DMS153 treated with DMSO at 0.1 percent for 48 hours (cell line): Measurements from ENCODE around the gene IKBKE.
"Not testable (repeated sequence)": the region's sequence is repeated elsewhere in the genome, so short reads cannot be mapped to it uniquely, and the experiment has no call there.

Source experiments
- DNase-seq: peaks from one replicate; lab custom pipeline; 2025; ENCODE audit not compliant: unreplicated experiment; lab: John Stamatoyannopoulos, UW

IKBKE gene

GRCh38 chr1:206472454-206472853 lies 2.2 kb downstream of the IKBKE start:
- no peak for DNase-seq

GRCh38 chr1:206472886-206473285 lies 2.6 kb downstream of the IKBKE start:
- DNase-seq: no peak

GRCh38 chr1:206476058-206476457 lies 5.8 kb downstream of the IKBKE start:
- no peak for DNase-seq

- no peak for DNase-seq
Measured at GRCh38 chr1:206476591-206476990, 6.3 kb downstream of the IKBKE start.

- DNase-seq: no peak
Measured at GRCh38 chr1:206477110-206477509, 6.8 kb downstream of the IKBKE start.

GRCh38 chr1:206477581-206478380 lies 7.5 kb downstream of the IKBKE start:
- DNase-seq: no peak

GRCh38 chr1:206478746-206479145 lies 8.5 kb downstream of the IKBKE start:
- DNase-seq: no peak

GRCh38 chr1:206479183-206480125 lies 9.2 kb downstream of the IKBKE start:
- peak; percentile 67 for DNase-seq

- DNase-seq: no peak
Measured at GRCh38 chr1:206480211-206480610, 9.9 kb downstream of the IKBKE start.

GRCh38 chr1:206482611-206483010 lies 12.3 kb downstream of the IKBKE start:
- peak; percentile 60 for DNase-seq

GRCh38 chr1:206483864-206484263 lies 13.6 kb downstream of the IKBKE start:
- DNase-seq: not testable (repeated sequence)

- no peak for DNase-seq
Measured at GRCh38 chr1:206484901-206485300, 14.6 kb downstream of the IKBKE start.

- DNase-seq: no peak
Measured at GRCh38 chr1:206486995-206487788, 16.9 kb downstream of the IKBKE start.

GRCh38 chr1:206487970-206488369 lies 17.7 kb downstream of the IKBKE start:
- DNase-seq: no peak

GRCh38 chr1:206488466-206488865 lies 18.2 kb downstream of the IKBKE start:
- no peak for DNase-seq

- peak; percentile 81 for DNase-seq
Measured at GRCh38 chr1:206489980-206490770, 19.9 kb downstream of the IKBKE start.

- DNase-seq: no peak
Measured at GRCh38 chr1:206490771-206491405, 20.6 kb downstream of the IKBKE start.

GRCh38 chr1:206491616-206492015 lies 21.3 kb downstream of the IKBKE start:
- no peak for DNase-seq

GRCh38 chr1:206492589-206492988 lies 22.3 kb downstream of the IKBKE start:
- no peak for DNase-seq

GRCh38 chr1:206493279-206493678 lies 23.0 kb downstream of the IKBKE start:
- no peak for DNase-seq
